GM08714 (cell line): ENCODE measurements around the gene LMNTD2.

ENCODE experiments used
- H3K4me3 ChIP-seq: fragments of 200-500 bp; sonication (Bioruptor generic); 2 replicates; pipeline ENCODE4 v1.5.1; 2014; ENCODE audit warnings: mild to moderate bottlenecking, low read length, inconsistent platforms
- ZNF274 ChIP-seq: IDR thresholded peaks from 2 replicates; pipeline ENCODE4 v1.6.1; 2012; ENCODE audit warnings: mild to moderate bottlenecking, low read depth, low read length

The LMNTD2 gene

DNA sequence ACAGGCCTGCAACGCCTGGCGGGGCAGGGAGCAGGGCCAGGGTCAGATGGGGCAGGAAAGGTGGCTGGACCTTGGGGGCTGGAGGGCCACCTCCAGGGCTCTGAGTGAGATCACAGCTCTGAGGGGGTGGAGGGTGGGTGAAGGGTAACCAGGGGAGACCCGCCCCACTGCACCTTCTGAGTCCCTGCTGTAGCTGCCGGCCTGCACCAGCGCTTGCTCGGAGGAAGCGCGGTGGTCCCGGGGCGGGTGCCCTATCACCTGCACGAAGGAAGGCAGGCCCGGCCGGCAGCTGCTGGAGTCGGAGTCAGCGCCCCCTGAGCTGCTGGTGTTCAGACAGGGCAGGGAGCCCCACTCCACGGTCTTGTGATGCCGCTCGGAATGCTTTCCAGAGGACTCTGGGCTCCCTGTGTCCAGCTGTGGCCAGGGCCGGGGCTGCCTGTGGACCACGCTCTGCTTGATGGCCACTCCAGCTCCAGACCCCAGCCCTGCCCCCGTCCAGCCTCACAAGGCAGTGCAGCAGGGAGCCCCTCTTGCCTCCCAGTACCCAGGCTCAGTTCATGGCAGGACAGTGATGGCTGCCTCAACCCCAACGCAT is 3.8 kb downstream of the LMNTD2 start:
- H3K4me3 ChIP-seq: no peak overlapping the region
- TF ChIP-seq ZNF274: no peak

DNA sequence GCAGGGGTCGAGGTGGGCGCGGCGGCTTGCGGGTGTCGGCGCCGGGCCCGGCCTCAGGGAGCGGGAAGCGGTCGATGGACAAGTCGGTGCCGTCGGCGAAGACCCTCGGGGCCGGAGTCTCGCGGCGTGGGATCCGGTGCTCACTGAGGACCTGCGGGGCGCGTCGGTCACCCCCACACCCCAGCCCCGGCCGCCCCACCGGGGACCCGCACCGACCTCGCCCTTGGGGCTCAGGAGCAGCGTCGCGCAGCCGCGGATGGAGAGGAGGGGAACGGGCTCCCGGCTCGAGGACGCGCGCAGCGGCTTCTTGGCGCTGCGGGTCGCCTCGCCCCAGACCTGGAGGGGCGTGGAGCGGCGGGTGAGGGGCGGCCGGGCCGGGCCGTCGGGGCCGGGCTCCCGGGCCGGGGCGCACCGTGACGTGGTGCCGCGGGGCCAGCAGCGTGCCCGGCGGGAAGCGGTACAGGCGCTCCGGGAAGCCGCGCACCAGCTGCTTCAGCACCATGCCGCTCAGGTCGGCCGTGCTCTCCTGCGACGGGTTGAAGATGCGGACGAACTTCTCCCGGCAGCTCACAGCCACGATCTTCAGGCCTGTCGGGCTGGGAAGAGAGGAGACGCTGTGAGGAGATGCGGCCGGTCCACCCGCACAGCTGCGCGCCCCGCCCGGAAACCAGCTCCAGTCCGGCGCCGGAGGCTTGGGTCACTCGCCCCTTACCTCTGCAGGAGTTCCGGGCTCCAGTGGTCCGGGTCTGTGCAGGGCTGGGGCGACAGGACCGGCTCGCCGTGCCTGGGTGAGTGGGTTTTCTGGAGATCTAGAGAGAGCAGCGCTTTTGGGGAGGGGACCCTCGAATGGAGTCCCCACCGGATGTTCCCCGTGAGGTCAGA is 4.5 kb downstream of the LMNTD2 start:
- no peak for TF ChIP-seq ZNF274
- no peak overlapping the region for H3K4me3 ChIP-seq

- H3K4me3 ChIP-seq: no peak overlapping the region; the same call in 1 of the 2 replicates
- no peak for TF ChIP-seq ZNF274
These were observed 5.2 kb downstream of the LMNTD2 start for GRCh38 chr11:555227-555779.

- H3K4me3 ChIP-seq: peak overlapping the region; percentile 33; the same call in 1 of the 2 replicates
- no peak for TF ChIP-seq ZNF274
These were observed 5.9 kb downstream of the LMNTD2 start for GRCh38 chr11:554428-555226.

GRCh38 chr11:553988-554340 is 6.6 kb downstream of the LMNTD2 start:
- H3K4me3 ChIP-seq: no peak overlapping the region
- no peak for TF ChIP-seq ZNF274

GRCh38 chr11:553083-553987 is 7.2 kb downstream of the LMNTD2 start:
- H3K4me3 ChIP-seq: no peak overlapping the region
- no peak for TF ChIP-seq ZNF274

DNA sequence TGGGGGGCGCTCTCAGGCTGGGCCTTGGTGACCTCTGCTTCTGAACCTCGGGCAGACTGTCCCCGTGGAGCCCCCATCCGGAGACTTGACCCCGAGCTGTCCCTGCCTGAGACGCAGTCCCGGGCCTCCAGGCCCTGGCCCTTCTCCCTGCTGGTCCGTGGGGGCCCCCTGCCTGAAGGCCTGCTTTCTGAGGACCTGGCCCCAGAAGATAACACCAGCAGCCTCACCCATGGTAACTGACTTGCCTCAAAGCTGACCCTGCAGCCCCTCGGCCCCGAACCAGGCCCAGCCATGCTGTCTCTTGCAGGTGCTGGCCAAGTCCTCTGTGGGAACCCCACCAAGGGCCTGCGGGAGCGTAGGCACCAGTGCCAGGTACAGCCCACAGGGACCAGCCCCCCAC is 8.9 kb downstream of the LMNTD2 start:
- H3K4me3 ChIP-seq: no peak overlapping the region
- TF ChIP-seq ZNF274: no peak

DNA sequence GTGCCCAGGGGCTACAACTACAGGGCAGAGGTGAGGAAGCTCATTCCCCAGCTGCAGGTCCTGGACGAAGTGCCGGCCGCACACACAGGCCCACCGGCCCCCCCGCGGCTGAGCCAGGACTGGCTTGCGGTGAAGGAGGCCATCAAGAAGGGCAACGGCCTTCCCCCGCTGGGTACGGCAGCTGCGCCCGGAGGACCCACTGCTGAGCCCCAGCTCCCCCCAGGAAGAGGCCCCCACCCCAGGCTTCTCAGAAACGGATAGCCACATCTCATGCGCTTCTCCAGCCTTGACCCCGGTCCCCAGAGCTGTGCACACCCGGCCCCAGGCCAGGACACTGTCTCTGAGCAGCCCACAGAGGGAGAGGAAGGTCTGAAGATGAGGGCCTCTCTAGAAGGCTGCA is 9.4 kb downstream of the LMNTD2 start:
- no peak for TF ChIP-seq ZNF274
- H3K4me3 ChIP-seq: no peak overlapping the region

DNA sequence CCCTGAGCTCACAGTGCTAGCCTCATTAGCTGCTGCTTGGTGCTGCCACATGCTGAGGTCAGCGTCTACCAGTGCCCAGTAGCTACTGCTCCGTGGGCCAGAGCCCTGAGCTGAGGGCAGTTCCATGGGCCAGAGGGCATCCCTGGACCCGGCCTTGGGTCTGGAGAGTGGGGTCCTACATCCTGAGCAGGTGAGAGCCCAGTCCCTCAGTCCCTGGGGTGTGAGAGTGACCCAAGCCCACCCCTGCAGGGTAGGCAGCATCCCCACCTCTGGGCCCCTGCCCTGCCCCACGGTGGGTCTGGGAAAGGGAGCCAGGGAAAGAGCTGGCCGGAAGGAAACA is 9.8 kb downstream of the LMNTD2 start:
- H3K4me3 ChIP-seq: no peak overlapping the region
- no peak for TF ChIP-seq ZNF274

- no peak for TF ChIP-seq ZNF274
- no peak overlapping the region for H3K4me3 ChIP-seq
These were observed 10.4 kb downstream of the LMNTD2 start for GRCh38 chr11:550021-550745.

GRCh38 chr11:548700-549603 is 11.6 kb downstream of the LMNTD2 start:
- H3K4me3 ChIP-seq: no peak overlapping the region
- no peak for TF ChIP-seq ZNF274

DNA sequence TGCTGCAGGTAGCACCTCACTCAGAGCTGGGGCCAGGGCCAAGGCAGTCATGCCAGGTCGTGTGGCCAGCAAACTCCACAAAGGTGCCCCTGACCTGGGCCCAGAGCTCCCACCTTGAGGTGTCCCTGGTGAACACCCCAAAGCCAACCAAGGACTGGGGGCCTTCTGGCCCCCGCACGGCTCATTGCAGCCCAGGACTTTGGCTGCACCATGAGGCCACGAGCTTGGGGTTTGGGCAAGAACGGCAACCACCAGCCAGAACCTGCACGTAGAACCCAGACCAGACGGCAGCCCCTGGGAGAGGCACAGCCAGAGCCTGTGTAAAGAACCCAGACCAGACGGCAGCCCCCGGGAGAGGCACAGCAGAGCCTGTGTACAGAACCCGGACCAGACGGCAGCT is 15.4 kb downstream of the LMNTD2 start:
- TF ChIP-seq ZNF274: no peak
- no peak overlapping the region for H3K4me3 ChIP-seq
